ENCODE measurements around the gene RFNG. TPM values are rescaled to one million over a fixed set of nuclear protein-coding genes. Genes with fewer than 3 reads are reported as not detected.
"Not testable (repeated sequence)": the region's sequence is repeated elsewhere in the genome, so short reads cannot be mapped to it uniquely, and the experiment has no call there.

RFNG gene
- polyA plus RNA-seq, 1 donor (not counting 4 experiments of a cell fraction or from before 2014, with no cell fraction given), result 10.2 TPM

DNA sequence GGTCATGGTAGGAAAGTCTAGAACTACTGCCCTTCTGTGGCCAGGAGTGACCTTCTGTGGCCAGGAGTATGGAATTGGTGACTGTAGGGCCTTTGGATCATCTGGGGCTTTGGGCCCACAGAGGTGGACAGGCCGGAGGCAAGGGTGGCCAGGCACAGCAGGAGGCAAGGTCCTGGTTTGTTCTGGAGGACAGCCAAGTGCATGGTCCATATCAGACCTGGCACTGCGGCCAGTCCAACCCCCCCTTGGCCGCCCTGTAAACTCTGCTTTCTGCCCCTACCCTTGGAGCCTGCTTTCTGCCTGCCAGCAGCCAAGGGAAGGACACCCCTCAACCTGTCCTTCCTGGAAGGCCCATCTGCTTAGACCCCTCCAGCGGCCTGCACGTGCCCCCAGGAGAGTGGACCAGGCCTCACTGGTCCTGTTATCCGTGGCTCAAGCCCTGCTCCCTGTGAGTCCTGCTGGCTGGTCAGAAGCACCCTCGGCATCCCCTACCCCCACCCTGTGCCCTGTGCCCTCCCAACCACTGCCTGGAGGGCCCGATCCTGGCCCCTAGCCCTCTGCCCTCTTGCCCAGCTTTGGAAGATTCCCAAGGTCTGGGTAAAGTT lies 11.8 kb downstream of the RFNG start:
- FAIRE-seq (no peak), DNase-seq (ENCODE audit: low read depth, low spot score) (no peak)
- no peak overlapping the region for H2AFZ ChIP-seq (ENCODE audit: control insufficient read depth, low read length)
- H3K27me3 ChIP-seq (ENCODE audit: control insufficient read depth, extremely low read depth, insufficient read depth, low read length), result no peaks in the 10 kb centered on the region
- H3K4me1 ChIP-seq (ENCODE audit: control insufficient read depth, extremely low read depth, insufficient read depth, low read length), result peaks cover 9% of the 10 kb centered on the region
- dilution Hi-C loops (cut with MboI; ENCODE audit: extremely low pct_ligation_motif_present, low sequenced_read_pairs), result no loop called here
- H3K79me2 ChIP-seq (ENCODE audit: control insufficient read depth, insufficient read depth, low read length), result no peaks in the 10 kb centered on the region
- no peak overlapping the region for H3K9ac ChIP-seq (ENCODE audit: control insufficient read depth, extremely low read depth, insufficient read depth, low read length)
- H3K4me3 ChIP-seq (ENCODE audit: control insufficient read depth in 2 of 3, extremely low read depth in 1 of 3, insufficient read depth in 2 of 3, low read depth in 1 of 3, low read length in 3 of 3), result no peak overlapping the region
- H3K36me3 ChIP-seq (ENCODE audit: control insufficient read depth in 2 of 2, extremely low read depth in 1 of 2, insufficient read depth in 2 of 2, low read length in 2 of 2), result peaks cover under 1 to 4% of the 10 kb centered on the region in 2 experiments
- H3K27ac ChIP-seq (ENCODE audit: control insufficient read depth, insufficient read depth, low read length), result no peak overlapping the region
- TF ChIP-seq EZH2 (IDR thresholded peaks at IDR 0.05; ENCODE audit: low read length), result no peak
- TF ChIP-seq, protein P1, sequence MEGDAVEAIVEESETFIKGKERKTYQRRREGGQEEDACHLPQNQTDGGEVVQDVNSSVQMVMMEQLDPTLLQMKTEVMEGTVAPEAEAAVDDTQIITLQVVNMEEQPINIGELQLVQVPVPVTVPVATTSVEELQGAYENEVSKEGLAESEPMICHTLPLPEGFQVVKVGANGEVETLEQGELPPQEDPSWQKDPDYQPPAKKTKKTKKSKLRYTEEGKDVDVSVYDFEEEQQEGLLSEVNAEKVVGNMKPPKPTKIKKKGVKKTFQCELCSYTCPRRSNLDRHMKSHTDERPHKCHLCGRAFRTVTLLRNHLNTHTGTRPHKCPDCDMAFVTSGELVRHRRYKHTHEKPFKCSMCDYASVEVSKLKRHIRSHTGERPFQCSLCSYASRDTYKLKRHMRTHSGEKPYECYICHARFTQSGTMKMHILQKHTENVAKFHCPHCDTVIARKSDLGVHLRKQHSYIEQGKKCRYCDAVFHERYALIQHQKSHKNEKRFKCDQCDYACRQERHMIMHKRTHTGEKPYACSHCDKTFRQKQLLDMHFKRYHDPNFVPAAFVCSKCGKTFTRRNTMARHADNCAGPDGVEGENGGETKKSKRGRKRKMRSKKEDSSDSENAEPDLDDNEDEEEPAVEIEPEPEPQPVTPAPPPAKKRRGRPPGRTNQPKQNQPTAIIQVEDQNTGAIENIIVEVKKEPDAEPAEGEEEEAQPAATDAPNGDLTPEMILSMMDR (optimal IDR thresholded peaks at IDR 0.05 in 1 of 3, IDR thresholded peaks at IDR 0.05 in 1 of 3, conservative IDR thresholded peaks at IDR 0.05 in 1 of 3; ENCODE audit: extremely low read depth in 1 of 3, insufficient read depth in 2 of 3, low read length in 3 of 3), result no peak
- no peak overlapping the region for H3K4me2 ChIP-seq (ENCODE audit: control insufficient read depth, extremely low read depth, insufficient read depth, low read depth, low read length)
- H3K9me1 ChIP-seq (ENCODE audit: control insufficient read depth, extremely low read depth, insufficient read depth, low read length), result no peaks in the 10 kb centered on the region
- H3K9me3 ChIP-seq (ENCODE audit: control insufficient read depth, low read depth, low read length), result no peaks in the 10 kb centered on the region
- no peaks in the 10 kb centered on the region for H4K20me1 ChIP-seq (ENCODE audit: control insufficient read depth, extremely low read depth, insufficient read depth, low read length)

DNA sequence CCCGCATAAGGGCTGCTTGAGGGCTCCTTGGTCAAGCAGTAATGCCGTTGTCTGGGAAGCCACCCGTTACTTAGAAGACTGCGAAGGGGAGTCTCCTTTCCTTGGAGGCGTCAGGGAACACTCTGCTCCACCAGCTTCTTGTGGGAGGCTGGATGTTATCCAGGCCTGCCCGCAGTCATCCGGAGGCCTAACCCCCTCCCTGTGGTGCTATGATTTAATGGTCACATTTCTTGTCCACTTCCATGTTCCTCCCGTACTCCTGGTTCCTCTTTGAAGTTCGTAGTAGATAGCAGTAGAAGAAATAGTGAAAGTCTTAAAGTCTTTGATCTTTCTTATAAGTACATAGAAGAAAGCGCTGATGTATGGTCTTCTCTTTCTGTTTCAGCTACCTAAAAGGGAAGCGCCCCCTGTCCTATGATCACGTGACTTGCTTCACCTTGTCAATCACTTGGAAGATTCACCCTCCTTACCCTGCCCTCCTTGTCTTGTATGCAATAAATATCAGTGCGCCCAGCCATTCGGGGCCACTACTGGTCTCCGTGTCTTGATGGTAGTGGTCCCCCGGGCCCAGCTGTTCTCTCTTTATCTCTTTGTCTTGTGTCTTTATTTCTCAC lies 12.7 kb downstream of the RFNG start:
- dilution Hi-C loops (cut with MboI; ENCODE audit: extremely low pct_ligation_motif_present, low sequenced_read_pairs), result not testable (repeated sequence)

More for the DNA sequence above, 12.7 kb downstream of the RFNG start:
- not testable (repeated sequence) for DNase-seq (ENCODE audit: low read depth, low spot score); H3K79me2 ChIP-seq (ENCODE audit: control insufficient read depth, insufficient read depth, low read length); H2AFZ ChIP-seq (ENCODE audit: control insufficient read depth, low read length); H3K9me3 ChIP-seq (ENCODE audit: control insufficient read depth, low read depth, low read length); H3K27me3 ChIP-seq (ENCODE audit: control insufficient read depth, extremely low read depth, insufficient read depth, low read length); H3K36me3 ChIP-seq (ENCODE audit: control insufficient read depth in 2 of 2, extremely low read depth in 1 of 2, insufficient read depth in 2 of 2, low read length in 2 of 2); H3K4me1 ChIP-seq (ENCODE audit: control insufficient read depth, extremely low read depth, insufficient read depth, low read length); H3K27ac ChIP-seq (ENCODE audit: control insufficient read depth, insufficient read depth, low read length); H3K9me1 ChIP-seq (ENCODE audit: control insufficient read depth, extremely low read depth, insufficient read depth, low read length); FAIRE-seq; H3K4me3 ChIP-seq (ENCODE audit: control insufficient read depth in 2 of 3, extremely low read depth in 1 of 3, insufficient read depth in 2 of 3, low read depth in 1 of 3, low read length in 3 of 3); H3K4me2 ChIP-seq (ENCODE audit: control insufficient read depth, extremely low read depth, insufficient read depth, low read depth, low read length); H4K20me1 ChIP-seq (ENCODE audit: control insufficient read depth, extremely low read depth, insufficient read depth, low read length); H3K9ac ChIP-seq (ENCODE audit: control insufficient read depth, extremely low read depth, insufficient read depth, low read length)

Measured in keratinocyte (primary cell).